HepG2 (cell line): Measurements from ENCODE around the gene COQ7.

Source experiments
- POLR2AphosphoS5 ChIP-seq: IDR thresholded peaks from 2 replicates; pipeline ENCODE4 v1.6.1; 2012; ENCODE audit warnings: low read depth, low read length
- TF ChIP-seq, protein P1 (sequence below), 2 experiments: sonication (generic) in 1 of 2; formaldehyde crosslinking in 1 of 2; IDR thresholded peaks; 2 replicates each; pipeline versions ENCODE4 v1.4.0 to v1.6.1; 2016 to 2020; ENCODE audit warnings: borderline replicate concordance in 1 of 2, low read depth in 1 of 2, mild to moderate bottlenecking in 1 of 2, missing genetic modification reagents in 1 of 2
- TF ChIP-seq, protein P2 (sequence below): fragments of 450-650 bp; IDR thresholded peaks from 2 replicates; pipeline ENCODE4 v1.6.1; 2017; ENCODE audit warnings: mild to moderate bottlenecking
- TF ChIP-seq, protein P3 (sequence below): sonication (generic); formaldehyde crosslinking; IDR thresholded peaks from 2 replicates; pipeline ENCODE4 v1.4.0; 2020; ENCODE audit warnings: mild to moderate bottlenecking, low read depth, missing genetic modification reagents

DNA sequence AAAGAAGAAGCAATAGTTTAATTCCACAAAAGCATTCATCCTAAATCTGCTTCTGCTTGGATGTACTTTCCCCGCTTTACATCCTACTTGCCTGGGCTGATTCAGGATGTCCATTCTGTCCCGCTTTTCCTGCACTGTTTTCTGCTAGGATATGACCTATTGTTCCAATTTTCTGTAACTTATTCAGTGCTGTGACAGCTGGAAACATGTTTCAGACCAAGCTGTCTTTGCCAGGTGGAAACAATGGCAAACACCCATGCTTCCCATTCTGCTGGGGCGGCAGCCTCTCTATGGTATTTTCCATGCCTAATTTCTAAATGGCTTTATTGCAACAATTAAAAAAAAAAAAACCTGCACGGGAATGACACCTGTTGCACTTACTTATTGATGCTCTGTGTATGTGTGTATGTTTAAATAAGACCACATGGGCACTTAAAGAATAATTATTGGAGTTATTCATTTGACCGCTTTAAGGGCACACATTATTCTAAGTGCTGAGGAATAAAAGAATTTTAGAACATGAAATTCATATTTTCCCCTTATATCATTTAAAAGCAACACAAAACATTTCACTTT is 21.0 kb downstream of the COQ7 start:
- TF ChIP-seq, protein P1, sequence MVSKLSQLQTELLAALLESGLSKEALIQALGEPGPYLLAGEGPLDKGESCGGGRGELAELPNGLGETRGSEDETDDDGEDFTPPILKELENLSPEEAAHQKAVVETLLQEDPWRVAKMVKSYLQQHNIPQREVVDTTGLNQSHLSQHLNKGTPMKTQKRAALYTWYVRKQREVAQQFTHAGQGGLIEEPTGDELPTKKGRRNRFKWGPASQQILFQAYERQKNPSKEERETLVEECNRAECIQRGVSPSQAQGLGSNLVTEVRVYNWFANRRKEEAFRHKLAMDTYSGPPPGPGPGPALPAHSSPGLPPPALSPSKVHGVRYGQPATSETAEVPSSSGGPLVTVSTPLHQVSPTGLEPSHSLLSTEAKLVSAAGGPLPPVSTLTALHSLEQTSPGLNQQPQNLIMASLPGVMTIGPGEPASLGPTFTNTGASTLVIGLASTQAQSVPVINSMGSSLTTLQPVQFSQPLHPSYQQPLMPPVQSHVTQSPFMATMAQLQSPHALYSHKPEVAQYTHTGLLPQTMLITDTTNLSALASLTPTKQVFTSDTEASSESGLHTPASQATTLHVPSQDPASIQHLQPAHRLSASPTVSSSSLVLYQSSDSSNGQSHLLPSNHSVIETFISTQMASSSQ (IDR thresholded peaks at IDR 0.05; ENCODE audit: low read depth) = no peak
- TF ChIP-seq, protein P1 (CRISPR knock-in tag; IDR thresholded peaks at IDR 0.05; ENCODE audit: borderline replicate concordance) = no peak
- TF ChIP-seq POLR2AphosphoS5 = no peak
- TF ChIP-seq, protein P2, sequence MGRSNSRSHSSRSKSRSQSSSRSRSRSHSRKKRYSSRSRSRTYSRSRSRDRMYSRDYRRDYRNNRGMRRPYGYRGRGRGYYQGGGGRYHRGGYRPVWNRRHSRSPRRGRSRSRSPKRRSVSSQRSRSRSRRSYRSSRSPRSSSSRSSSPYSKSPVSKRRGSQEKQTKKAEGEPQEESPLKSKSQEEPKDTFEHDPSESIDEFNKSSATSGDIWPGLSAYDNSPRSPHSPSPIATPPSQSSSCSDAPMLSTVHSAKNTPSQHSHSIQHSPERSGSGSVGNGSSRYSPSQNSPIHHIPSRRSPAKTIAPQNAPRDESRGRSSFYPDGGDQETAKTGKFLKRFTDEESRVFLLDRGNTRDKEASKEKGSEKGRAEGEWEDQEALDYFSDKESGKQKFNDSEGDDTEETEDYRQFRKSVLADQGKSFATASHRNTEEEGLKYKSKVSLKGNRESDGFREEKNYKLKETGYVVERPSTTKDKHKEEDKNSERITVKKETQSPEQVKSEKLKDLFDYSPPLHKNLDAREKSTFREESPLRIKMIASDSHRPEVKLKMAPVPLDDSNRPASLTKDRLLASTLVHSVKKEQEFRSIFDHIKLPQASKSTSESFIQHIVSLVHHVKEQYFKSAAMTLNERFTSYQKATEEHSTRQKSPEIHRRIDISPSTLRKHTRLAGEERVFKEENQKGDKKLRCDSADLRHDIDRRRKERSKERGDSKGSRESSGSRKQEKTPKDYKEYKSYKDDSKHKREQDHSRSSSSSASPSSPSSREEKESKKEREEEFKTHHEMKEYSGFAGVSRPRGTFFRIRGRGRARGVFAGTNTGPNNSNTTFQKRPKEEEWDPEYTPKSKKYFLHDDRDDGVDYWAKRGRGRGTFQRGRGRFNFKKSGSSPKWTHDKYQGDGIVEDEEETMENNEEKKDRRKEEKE = no peak
- TF ChIP-seq, protein P3, sequence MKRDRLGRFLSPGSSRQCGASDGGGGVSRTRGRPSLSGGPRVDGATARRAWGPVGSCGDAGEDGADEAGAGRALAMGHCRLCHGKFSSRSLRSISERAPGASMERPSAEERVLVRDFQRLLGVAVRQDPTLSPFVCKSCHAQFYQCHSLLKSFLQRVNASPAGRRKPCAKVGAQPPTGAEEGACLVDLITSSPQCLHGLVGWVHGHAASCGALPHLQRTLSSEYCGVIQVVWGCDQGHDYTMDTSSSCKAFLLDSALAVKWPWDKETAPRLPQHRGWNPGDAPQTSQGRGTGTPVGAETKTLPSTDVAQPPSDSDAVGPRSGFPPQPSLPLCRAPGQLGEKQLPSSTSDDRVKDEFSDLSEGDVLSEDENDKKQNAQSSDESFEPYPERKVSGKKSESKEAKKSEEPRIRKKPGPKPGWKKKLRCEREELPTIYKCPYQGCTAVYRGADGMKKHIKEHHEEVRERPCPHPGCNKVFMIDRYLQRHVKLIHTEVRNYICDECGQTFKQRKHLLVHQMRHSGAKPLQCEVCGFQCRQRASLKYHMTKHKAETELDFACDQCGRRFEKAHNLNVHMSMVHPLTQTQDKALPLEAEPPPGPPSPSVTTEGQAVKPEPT (CRISPR knock-in tag) = no peak
